HUES6 (cell line): ENCODE results near the gene ENDOV.

Source experiments
- H3K27ac ChIP-seq: 2 replicates; pipeline ENCODE4 v1.7.0; 2013; ENCODE audit warnings: low read depth, mild to moderate bottlenecking, low read length, inconsistent platforms
- H3K27me3 ChIP-seq: 2 replicates; pipeline ENCODE4 v1.6.1; 2013; ENCODE audit warnings: low read length; ENCODE audit not compliant: control insufficient read depth, insufficient read depth
- H3K36me3 ChIP-seq: 2 replicates; pipeline ENCODE4 v1.6.1; 2013; ENCODE audit warnings: low read length; ENCODE audit not compliant: control insufficient read depth, insufficient read depth
- H3K4me1 ChIP-seq: 2 replicates; pipeline ENCODE4 v1.6.1; 2013; ENCODE audit warnings: low read length; ENCODE audit not compliant: control insufficient read depth, insufficient read depth
- H3K4me3 ChIP-seq: 2 replicates; pipeline ENCODE4 v1.5.1; 2013; ENCODE audit warnings: low read depth, low read length
- H3K9ac ChIP-seq: one replicate; pipeline ENCODE4 v1.6.1; 2013; ENCODE audit warnings: mild to moderate bottlenecking, low read length
- H3K9me3 ChIP-seq: 2 replicates; pipeline ENCODE4 v1.6.1; 2013; ENCODE audit warnings: low read depth, low read length; ENCODE audit not compliant: control insufficient read depth, insufficient read depth

Gene ENDOV

DNA sequence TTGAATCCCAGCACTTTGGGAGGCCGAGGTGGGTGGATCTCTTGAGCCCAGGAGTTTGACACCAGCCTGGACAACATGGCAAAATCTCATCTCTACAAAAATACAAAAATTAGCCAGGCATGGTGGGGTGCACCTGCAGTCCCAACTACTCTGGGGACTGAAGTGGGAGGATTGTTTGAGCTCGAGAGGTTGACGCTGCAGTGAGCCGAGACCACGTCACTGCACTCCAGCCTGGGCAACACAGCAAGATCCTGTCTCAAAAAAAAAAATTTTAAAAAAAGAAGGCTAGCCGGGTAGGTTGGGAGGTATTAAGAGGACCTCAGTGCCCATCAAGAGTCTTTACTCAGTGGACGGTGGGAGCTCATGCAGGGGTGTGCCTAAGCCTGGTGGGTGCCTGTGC is 65.3 kb downstream of the ENDOV start:
- H3K4me3 ChIP-seq: no peak overlapping the region
- H3K9me3 ChIP-seq: no peaks in the 10 kb centered on the region
- peaks cover 3% of the 10 kb centered on the region; the same call in 1 of the 2 replicates for H3K4me1 ChIP-seq
- H3K9ac ChIP-seq: no peak overlapping the region
- peaks cover 93% of the 10 kb centered on the region for H3K27me3 ChIP-seq
- H3K36me3 ChIP-seq: no peaks in the 10 kb centered on the region
- no peak overlapping the region for H3K27ac ChIP-seq

DNA sequence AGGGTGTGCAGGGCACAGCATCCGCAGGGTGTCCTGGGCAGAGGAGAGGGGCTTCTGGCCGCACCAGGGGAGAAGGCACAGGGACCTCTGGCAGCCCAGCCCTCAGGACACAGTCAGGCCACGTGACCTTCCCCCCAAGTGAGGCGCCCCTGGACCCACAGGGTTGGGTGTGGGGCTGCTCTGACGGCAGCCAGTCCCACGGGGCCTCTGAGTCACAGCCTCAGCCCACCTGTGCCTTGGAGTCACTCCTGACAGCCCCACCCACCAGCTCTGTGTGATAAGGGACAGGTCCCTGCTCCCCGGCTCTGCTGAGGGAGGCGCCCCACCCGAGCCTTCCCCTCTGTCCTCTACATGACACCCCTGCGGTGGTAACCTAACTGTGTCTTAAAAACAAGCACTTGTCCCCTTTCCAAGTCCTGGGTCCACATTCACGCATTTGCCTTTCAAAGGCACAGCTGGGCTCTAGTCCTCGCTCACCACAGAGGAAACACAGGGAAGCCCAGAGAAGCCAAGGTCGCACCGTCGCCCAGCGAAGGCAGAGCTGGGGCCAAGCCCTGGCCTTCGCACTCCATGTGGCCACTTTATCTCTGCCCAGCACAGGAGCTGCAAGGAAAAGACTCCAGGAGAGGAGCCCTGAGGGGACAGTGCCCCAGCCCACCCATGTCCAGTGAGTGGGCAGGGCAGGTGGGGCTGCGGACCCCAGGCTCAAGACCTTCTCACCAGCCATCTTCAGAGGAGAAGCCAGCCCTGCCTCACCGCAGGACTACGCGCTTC is 66.5 kb downstream of the ENDOV start:
- Histone ChIP-seq H3K4me1 (no peaks in the 10 kb centered on the region; the same call in 1 of the 2 replicates), H3K27me3 (peaks cover 87% of the 10 kb centered on the region), H3K27ac (no peak overlapping the region), H3K4me3 (no peak overlapping the region), H3K9me3 (no peaks in the 10 kb centered on the region), H3K9ac (no peak overlapping the region), H3K36me3 (no peaks in the 10 kb centered on the region)

DNA sequence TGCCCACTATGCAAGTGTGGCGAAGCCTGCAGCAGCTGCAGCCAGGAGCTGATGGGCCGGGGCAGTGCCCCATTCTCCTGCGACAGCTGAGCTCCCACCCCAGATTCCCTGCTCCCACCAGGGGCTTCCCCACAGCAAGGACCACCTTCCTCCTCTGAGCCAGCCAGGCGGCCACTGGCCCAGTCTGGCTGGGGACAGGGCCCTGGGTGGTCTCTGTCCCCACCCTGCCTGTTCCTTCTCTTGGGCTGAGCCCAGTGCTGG is 67.0 kb downstream of the ENDOV start:
- H3K9me3 ChIP-seq: no peaks in the 10 kb centered on the region
- peaks cover 2% of the 10 kb centered on the region; the same call in 1 of the 2 replicates for H3K4me1 ChIP-seq
- no peak overlapping the region for H3K9ac ChIP-seq
- H3K36me3 ChIP-seq: no peaks in the 10 kb centered on the region
- H3K4me3 ChIP-seq: no peak overlapping the region
- peaks cover 87% of the 10 kb centered on the region for H3K27me3 ChIP-seq
- no peak overlapping the region for H3K27ac ChIP-seq

DNA sequence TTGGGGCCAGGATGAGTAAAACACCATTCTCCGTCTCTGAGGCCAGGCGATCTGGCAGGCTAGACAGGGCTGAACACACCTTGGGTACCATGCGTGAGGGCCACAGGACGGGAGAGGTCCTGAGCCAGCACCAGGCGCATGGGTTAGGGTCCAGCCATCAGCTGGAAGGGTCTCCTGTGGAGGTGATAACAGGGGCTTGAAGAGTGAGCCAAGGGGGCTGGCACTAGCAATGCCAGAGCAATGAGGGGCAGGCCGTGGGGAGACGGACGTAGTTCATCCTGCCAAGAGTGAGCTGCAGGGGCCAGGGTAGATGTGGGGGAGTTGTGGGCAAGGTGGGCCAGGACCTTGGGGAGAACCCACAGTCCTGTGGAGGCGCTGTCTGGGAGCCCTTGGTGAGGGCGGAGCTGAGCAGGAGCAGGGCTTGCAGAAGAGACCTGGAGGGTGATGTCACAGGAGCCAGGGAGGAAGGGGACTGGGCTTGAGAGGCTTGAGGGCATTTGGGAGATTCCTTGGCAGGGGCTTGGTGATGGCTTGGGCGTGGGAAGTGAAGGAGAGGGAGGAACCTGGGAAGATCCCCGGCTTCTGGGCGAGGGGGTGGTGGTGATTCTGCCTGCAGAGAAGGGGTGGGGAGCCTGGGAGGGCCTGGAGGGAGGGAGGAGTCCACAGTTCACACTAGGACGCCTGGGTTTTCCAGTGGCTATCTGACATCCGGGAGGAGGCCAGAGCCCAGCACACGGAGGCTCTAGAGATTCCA is 67.8 kb downstream of the ENDOV start:
- Histone ChIP-seq H3K9ac (no peak overlapping the region), H3K27ac (no peak overlapping the region), H3K9me3 (no peaks in the 10 kb centered on the region), H3K36me3 (no peaks in the 10 kb centered on the region), H3K27me3 (peaks cover 87% of the 10 kb centered on the region), H3K4me1 (peaks cover 8% of the 10 kb centered on the region; the same call in 1 of the 2 replicates), H3K4me3 (no peak overlapping the region)

DNA sequence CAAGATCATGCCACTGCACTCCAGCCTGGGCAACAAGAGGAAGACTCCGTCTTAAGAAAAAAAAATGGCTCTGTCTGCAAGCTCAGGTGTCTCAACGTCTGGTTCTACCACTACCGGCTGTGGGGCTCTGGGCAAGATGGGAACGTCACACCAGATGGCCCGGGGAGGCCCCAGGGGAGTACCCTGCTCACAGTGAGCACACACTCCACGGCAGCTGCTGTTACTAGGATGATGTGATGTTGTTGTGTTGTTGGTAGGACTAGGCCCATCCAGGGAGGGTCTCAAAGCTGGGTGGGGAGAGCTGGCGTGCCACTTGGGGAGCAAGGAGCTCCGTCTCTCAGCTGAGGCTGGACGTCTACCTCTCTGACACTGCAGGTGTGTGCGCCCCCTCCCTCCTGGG is 70.9 kb downstream of the ENDOV start:
- Histone ChIP-seq H3K9me3 (no peaks in the 10 kb centered on the region), H3K4me3 (no peak overlapping the region), H3K4me1 (0 out of 2 replicates have a peak, but pooled peaks cover 8% of the 10 kb centered on the region), H3K27ac (no peak overlapping the region), H3K36me3 (no peaks in the 10 kb centered on the region), H3K9ac (no peak overlapping the region), H3K27me3 (peaks cover 69% of the 10 kb centered on the region)

DNA sequence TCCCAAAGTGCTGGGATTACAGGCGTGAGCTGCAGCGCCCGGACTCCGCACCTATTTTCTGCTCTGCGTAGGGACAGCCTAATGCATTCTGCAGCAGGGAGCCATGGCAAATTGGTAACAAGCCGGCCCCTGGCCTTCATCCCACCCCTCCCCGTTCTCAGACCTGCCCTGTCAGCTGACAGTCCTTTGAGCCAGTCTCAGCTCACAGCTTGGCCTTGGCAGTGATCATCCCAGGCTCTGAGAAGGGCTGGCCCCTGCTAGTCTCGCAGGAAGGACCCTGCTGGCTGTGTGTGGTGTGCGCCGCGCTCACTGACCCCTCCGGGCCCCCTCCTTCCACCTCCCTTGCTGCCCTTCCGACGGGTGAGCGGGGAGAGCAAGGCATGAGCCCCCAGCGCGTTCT is 71.7 kb downstream of the ENDOV start:
- Histone ChIP-seq H3K27me3 (peaks cover 68% of the 10 kb centered on the region), H3K4me1 (0 out of 2 replicates have a peak, but pooled peaks cover 10% of the 10 kb centered on the region), H3K9ac (no peak overlapping the region), H3K36me3 (no peaks in the 10 kb centered on the region), H3K9me3 (no peaks in the 10 kb centered on the region), H3K27ac (no peak overlapping the region), H3K4me3 (no peak overlapping the region)

DNA sequence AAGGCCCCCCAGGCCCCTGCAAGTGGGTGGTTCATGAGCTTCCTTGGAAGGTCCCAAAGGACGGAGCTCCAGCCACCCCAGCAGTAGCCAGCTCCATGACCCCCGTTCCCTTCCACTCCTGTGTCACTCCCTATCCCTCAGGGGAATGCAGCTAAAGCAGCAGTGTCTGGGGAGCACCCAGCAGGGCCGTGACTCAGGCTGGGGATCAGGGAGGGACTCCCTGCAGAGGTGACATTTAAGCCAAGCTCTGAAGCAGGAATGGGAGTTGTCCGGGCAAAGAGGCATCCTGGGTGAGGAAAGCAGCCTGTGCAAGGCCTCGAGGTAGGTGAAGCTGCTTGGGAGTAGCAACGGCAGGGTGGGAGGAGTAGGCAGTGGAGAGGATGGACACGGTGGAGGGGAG is 72.5 kb downstream of the ENDOV start:
- peaks cover 61% of the 10 kb centered on the region for H3K27me3 ChIP-seq
- no peak overlapping the region for H3K27ac ChIP-seq
- H3K4me1 ChIP-seq: 0 out of 2 replicates have a peak, but pooled peaks cover 10% of the 10 kb centered on the region
- no peaks in the 10 kb centered on the region for H3K36me3 ChIP-seq
- H3K9ac ChIP-seq: no peak overlapping the region
- no peaks in the 10 kb centered on the region for H3K9me3 ChIP-seq
- no peak overlapping the region for H3K4me3 ChIP-seq
